GM18511 (cell line): Measurements from ENCODE around the gene NUP210.

Experiments
- ATAC-seq: cut with Tn5 transposase; IDR thresholded peaks from one replicate; pipeline ENCODE4 v1.9.1; 2021; ENCODE audit warnings: mild to moderate bottlenecking, moderate library complexity; ENCODE audit not compliant: unreplicated experiment

NUP210 gene

GRCh38 chr3:13299531-13300155 lies 120.5 kb downstream of the NUP210 start:
- no peak for ATAC-seq

- no peak for ATAC-seq
These were observed 123.5 kb downstream of the NUP210 start for GRCh38 chr3:13296662-13297061.

- ATAC-seq = no peak
These were observed 125.4 kb downstream of the NUP210 start for GRCh38 chr3:13294442-13295351.

GRCh38 chr3:13292375-13292774 lies 127.7 kb downstream of the NUP210 start:
- no peak for ATAC-seq

- no peak for ATAC-seq
These were observed 129.2 kb downstream of the NUP210 start for GRCh38 chr3:13290941-13291340.

GRCh38 chr3:13289771-13290285 lies 130.3 kb downstream of the NUP210 start:
- ATAC-seq = no peak

- no peak for ATAC-seq
These were observed 131.1 kb downstream of the NUP210 start for GRCh38 chr3:13288732-13289718.

- no peak for ATAC-seq
These were observed 132.3 kb downstream of the NUP210 start for GRCh38 chr3:13287833-13288232.

- ATAC-seq = no peak
These were observed 133.2 kb downstream of the NUP210 start for GRCh38 chr3:13286873-13287272.

GRCh38 chr3:13285007-13285567 lies 135.0 kb downstream of the NUP210 start:
- no peak for ATAC-seq

GRCh38 chr3:13283877-13284264 lies 136.3 kb downstream of the NUP210 start:
- no peak for ATAC-seq

- ATAC-seq = no peak
These were observed 136.9 kb downstream of the NUP210 start for GRCh38 chr3:13282986-13283876.

GRCh38 chr3:13282358-13282985 lies 137.7 kb downstream of the NUP210 start:
- no peak for ATAC-seq

- no peak for ATAC-seq
These were observed 138.4 kb downstream of the NUP210 start for GRCh38 chr3:13281507-13282357.

- ATAC-seq = no peak
These were observed 139.2 kb downstream of the NUP210 start for GRCh38 chr3:13280811-13281506.

- ATAC-seq = no peak
These were observed 139.9 kb downstream of the NUP210 start for GRCh38 chr3:13280122-13280790.

- ATAC-seq = no peak
These were observed 140.6 kb downstream of the NUP210 start for GRCh38 chr3:13279532-13279910.
